ENCODE results near the gene SNRPA.
"Not testable (repeated sequence)": the region's sequence is repeated elsewhere in the genome, so short reads cannot be mapped to it uniquely, and the experiment has no call there.

SNRPA gene

DNA sequence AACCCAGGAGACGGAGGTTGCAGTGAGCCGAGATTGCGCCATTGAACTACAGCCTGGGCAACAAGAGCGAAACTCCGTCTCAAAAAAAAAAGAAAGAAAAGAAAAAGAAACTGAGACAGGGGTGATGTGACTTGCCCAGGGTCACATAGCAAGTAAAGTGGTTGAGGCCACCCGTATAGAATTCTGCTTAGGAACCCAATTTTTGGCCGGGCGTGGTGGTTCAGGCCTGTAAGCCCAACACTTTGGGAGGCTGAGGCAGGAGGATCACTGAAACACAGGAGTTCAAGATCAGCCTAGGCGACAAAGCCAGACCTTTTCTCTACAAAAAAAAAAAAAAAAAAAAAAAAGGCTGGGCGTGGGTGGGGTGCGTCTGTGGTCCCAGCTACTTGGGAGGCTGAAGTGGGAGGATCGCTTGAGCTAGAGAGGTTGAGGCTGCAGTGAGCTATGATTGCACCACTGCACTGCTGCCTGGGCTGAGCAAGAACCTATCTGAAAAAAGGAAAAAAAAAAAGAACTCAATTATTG lies 1.3 kb downstream of the SNRPA start:
- peak overlapping the region; percentile 96 for H3K27ac Mint-ChIP-seq
- H3K9me3 Mint-ChIP-seq: no peaks in the 10 kb centered on the region
- H3K4me1 Mint-ChIP-seq: peaks cover 66% of the 10 kb centered on the region
- no peak for ATAC-seq
- H3K27me3 Mint-ChIP-seq: no peaks in the 10 kb centered on the region
- peaks cover 48% of the 10 kb centered on the region for H3K36me3 Mint-ChIP-seq
- H3K4me3 Mint-ChIP-seq: peak overlapping the region; percentile 92

- no peaks in the 10 kb centered on the region for H3K9me3 Mint-ChIP-seq
- H3K27ac Mint-ChIP-seq: peak overlapping the region; percentile 86
- no peak for ATAC-seq
- H3K4me3 Mint-ChIP-seq: peak overlapping the region; percentile 80
- no peaks in the 10 kb centered on the region for H3K27me3 Mint-ChIP-seq
- peaks cover 61% of the 10 kb centered on the region for H3K36me3 Mint-ChIP-seq
- peaks cover 46% of the 10 kb centered on the region for H3K4me1 Mint-ChIP-seq
Measured at GRCh38 chr19:40754611-40755247, 3.7 kb downstream of the SNRPA start.

DNA sequence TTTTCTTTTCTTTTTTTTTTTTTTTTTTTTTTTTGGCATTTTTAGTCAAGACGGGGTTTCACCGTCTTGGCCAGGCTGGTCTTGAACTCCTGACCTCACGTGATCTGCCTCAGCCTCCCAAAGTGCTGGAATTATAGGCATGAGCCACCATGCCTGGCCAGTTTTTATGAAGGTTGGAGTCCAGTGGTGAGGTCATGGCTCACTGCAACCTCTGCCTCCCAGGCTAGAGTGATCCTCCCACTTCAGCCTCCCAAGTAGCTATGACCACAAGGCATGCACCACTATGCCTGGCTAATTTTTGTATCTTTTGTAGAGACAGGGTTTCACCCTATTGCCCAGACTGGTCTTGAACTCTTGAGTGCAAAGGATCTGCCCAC lies 4.2 kb downstream of the SNRPA start:
- no peak for ATAC-seq
- H3K36me3 Mint-ChIP-seq: peaks cover 66% of the 10 kb centered on the region
- peaks cover 42% of the 10 kb centered on the region for H3K4me1 Mint-ChIP-seq
- H3K9me3 Mint-ChIP-seq: no peaks in the 10 kb centered on the region
- no peaks in the 10 kb centered on the region for H3K27me3 Mint-ChIP-seq
- H3K27ac Mint-ChIP-seq: peak overlapping the region; percentile 86
- peak overlapping the region; percentile 80 for H3K4me3 Mint-ChIP-seq

DNA sequence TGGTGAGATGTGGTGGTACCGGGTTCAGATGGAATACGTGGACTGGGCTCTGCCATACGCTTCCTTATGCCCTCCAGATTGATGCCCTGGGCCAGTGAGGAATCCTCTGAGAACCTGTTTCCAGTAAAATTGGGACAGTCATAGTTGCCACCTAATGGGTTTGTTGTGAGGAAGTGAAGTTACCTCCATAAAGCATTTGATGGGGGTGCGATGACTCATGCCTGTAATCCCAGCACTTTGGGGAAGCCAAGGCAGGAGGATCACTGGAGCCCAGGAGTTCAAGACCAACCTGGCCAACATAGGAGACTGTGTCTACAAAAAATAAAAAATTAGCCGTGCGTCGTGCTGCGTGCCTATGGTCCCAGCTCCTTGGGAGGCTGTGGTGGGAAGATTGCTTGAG lies 4.8 kb downstream of the SNRPA start:
- Mint-ChIP-seq H3K27me3 (no peaks in the 10 kb centered on the region), H3K4me1 (peaks cover 43% of the 10 kb centered on the region), H3K27ac (peak overlapping the region; percentile 86), H3K4me3 (peak overlapping the region; percentile 80), H3K9me3 (no peaks in the 10 kb centered on the region), H3K36me3 (peaks cover 72% of the 10 kb centered on the region)
- no peak for ATAC-seq

GRCh38 chr19:40756502-40757110 lies 5.6 kb downstream of the SNRPA start:
- no peaks in the 10 kb centered on the region for H3K9me3 Mint-ChIP-seq
- peak overlapping the region; percentile 35 for H3K4me3 Mint-ChIP-seq
- H3K36me3 Mint-ChIP-seq: peaks cover 73% of the 10 kb centered on the region
- H3K27ac Mint-ChIP-seq: peak overlapping the region; percentile 86
- no peaks in the 10 kb centered on the region for H3K27me3 Mint-ChIP-seq
- ATAC-seq: no peak
- H3K4me1 Mint-ChIP-seq: peaks cover 48% of the 10 kb centered on the region

DNA sequence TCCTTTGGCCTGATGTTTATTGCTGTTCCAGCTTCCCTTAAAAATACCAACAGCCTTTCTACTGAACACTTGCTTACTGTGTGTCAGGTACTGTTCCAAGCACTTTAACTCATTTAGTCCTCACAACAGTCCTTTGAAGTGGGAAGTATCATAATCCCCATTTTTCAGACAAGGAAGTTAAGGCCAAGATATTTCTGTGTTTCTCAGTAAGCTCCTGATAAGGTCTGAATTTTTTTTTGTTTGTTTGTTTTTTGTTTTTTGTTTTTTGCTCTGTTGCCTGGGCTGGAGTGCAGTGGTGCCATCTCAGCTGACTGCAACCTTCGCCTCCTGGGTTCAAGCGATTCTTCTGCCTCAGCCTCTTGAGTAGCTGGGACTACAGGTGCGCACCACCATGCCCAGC lies 7.5 kb downstream of the SNRPA start:
- H3K9me3 Mint-ChIP-seq: no peaks in the 10 kb centered on the region
- no peaks in the 10 kb centered on the region for H3K27me3 Mint-ChIP-seq
- peaks cover 80% of the 10 kb centered on the region for H3K36me3 Mint-ChIP-seq
- H3K4me1 Mint-ChIP-seq: peaks cover 44% of the 10 kb centered on the region
- H3K27ac Mint-ChIP-seq: no peak overlapping the region
- H3K4me3 Mint-ChIP-seq: no peak overlapping the region
- no peak for ATAC-seq

GRCh38 chr19:40759352-40759751 lies 8.3 kb downstream of the SNRPA start:
- Mint-ChIP-seq H3K4me1 (peaks cover 45% of the 10 kb centered on the region), H3K27ac (no peak overlapping the region), H3K36me3 (peaks cover 85% of the 10 kb centered on the region), H3K4me3 (no peak overlapping the region), H3K9me3 (no peaks in the 10 kb centered on the region), H3K27me3 (no peaks in the 10 kb centered on the region)
- ATAC-seq: no peak

DNA sequence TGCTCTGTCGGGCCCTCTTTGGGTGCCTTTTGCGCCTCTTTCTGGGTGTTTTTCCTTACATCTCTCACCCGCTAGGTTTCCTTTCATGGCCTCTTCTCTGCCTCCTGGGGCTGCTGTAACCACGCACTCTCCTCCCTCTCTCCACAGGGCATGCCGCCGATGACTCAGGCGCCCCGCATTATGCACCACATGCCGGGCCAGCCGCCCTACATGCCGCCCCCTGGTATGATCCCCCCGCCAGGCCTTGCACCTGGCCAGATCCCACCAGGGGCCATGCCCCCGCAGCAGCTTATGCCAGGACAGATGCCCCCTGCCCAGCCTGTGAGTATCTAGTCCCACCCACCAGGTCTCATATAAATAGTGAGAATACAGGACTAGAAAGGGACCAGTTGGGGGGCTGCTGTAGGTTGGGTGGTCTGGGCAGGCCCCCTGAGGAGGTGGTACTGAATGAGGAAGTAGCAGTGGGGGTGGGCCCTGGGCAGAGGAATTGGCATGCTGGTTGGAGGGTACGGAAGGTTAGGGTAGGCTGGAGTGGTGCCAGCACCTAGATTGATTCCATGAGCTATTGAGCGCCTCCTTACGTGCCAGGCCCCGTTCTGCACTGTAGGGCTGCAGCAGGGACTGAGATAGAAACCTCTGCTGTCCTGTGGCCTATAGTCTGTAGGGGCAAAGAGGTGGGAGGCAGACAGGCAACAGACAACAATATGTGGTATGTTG lies 11.9 kb downstream of the SNRPA start:
- H3K4me1 Mint-ChIP-seq: peaks cover 23% of the 10 kb centered on the region
- H3K36me3 Mint-ChIP-seq: peaks cover 78% of the 10 kb centered on the region
- H3K27ac Mint-ChIP-seq: peak overlapping the region; percentile 23
- H3K4me3 Mint-ChIP-seq: no peak overlapping the region
- H3K9me3 Mint-ChIP-seq: no peaks in the 10 kb centered on the region
- ATAC-seq: no peak
- H3K27me3 Mint-ChIP-seq: no peaks in the 10 kb centered on the region

DNA sequence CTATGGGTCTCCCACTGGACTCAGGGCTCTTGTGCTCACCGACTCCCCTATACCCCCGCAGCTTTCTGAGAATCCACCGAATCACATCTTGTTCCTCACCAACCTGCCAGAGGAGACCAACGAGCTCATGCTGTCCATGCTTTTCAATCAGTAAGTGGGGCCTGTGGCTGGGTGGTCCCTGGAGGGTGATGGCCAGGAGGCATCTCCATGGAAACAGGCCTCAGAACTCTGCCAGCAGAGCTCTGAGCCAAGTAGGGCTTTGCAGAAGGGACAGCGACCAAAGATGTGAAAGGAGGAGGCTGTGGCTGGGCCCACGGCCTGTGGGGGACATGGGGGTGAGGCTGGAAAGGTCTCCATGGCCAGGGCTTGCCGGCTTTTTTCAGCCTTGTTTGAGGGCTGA lies 12.5 kb downstream of the SNRPA start:
- Mint-ChIP-seq H3K4me1 (peaks cover 23% of the 10 kb centered on the region), H3K9me3 (no peaks in the 10 kb centered on the region), H3K36me3 (peaks cover 73% of the 10 kb centered on the region), H3K4me3 (no peak overlapping the region), H3K27me3 (no peaks in the 10 kb centered on the region), H3K27ac (no peak overlapping the region)
- ATAC-seq: no peak

DNA sequence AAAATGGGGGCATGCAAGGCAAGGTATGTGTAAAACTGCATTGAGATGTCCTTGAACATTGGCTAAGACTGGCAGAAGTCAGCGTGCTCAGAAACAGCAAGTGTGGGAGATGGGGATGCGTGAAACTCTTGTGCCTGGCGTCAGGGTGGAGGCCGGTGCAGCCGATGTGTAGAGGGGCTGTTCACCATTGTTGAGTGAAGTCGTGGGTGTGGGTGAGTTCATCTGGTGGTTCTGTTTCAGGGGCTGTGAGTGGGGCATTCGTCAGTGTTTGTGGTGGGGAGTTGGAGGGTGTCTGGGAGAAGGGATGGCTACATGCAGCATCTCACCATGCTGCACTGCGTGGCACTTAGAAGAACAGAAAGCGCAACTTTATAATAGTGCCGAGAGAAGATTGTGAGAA lies 13.0 kb downstream of the SNRPA start:
- Mint-ChIP-seq H3K4me1 (peaks cover 23% of the 10 kb centered on the region), H3K36me3 (peaks cover 75% of the 10 kb centered on the region), H3K4me3 (no peak overlapping the region), H3K27ac (no peak overlapping the region), H3K27me3 (no peaks in the 10 kb centered on the region), H3K9me3 (no peaks in the 10 kb centered on the region)
- no peak for ATAC-seq

DNA sequence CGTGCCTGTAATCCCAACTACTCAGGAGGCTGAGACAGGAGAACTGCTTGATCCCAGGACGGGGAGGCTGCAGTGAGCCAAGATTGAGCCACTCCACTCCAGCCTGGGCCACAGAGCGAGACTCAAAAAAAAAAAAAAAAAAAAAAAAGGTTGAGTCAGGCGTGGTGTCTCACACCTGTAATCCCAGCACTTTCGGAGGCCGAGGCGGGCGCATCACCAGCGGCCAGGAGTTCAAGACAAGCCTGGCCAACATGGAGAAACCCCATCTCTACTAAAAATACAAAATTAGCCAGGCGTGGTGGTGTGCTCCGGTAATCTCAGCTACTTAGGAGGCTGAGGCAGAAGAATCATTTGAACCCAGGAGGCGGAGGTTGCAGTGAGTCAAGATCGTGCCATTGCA lies 15.4 kb downstream of the SNRPA start:
- peaks cover 22% of the 10 kb centered on the region for H3K4me1 Mint-ChIP-seq
- peaks cover 74% of the 10 kb centered on the region for H3K36me3 Mint-ChIP-seq
- H3K9me3 Mint-ChIP-seq, H3K4me3 Mint-ChIP-seq, H3K27me3 Mint-ChIP-seq, H3K27ac Mint-ChIP-seq, ATAC-seq: not testable (repeated sequence)

GRCh38 chr19:40768869-40769268 lies 17.9 kb downstream of the SNRPA start:
- H3K27ac Mint-ChIP-seq: peak overlapping the region; percentile 32
- no peaks in the 10 kb centered on the region for H3K27me3 Mint-ChIP-seq
- peaks cover 13% of the 10 kb centered on the region for H3K4me1 Mint-ChIP-seq
- H3K9me3 Mint-ChIP-seq: peaks cover 10% of the 10 kb centered on the region
- ATAC-seq: no peak
- no peak overlapping the region for H3K4me3 Mint-ChIP-seq
- peaks cover 59% of the 10 kb centered on the region for H3K36me3 Mint-ChIP-seq

DNA sequence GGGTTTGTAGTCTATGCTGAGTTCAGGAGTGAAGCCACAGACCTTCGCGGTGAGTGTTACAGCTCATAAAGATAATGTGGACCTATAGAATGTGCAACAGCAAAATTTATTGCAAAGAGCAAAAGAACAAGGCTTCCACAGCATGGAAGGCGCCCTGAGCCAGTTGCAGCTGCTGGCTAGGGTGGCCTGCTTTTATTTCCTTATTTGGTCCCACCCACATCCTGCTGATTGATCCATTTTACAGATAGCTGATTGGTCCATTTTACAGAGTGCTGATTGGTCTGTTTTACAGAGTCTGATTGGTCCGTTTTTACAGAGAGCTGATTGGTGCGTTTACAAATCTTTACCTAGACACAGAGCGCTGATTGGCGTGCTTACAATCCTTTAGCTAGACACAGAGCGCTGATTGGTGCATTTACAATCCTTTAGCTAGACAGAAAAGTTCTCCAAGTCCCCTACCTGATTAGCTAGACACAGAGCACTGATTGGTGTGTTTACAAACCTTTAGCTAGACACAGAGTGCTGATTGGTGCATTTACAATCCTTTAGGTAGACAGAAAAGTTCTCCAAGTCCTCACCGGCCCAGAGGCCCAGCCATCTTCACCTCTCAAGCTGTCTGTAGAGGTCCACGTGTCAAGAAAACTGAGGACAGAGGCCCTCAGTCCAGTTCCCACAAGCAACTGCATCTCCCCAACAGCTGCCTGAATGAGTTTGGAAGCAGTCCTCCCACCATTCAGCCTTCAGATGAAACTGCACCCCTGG lies 20.3 kb downstream of the SNRPA start:
- not testable (repeated sequence) for H3K27ac Mint-ChIP-seq, H3K4me3 Mint-ChIP-seq, ATAC-seq, H3K27me3 Mint-ChIP-seq
- Mint-ChIP-seq H3K4me1 (peaks cover 23% of the 10 kb centered on the region), H3K36me3 (peaks cover 38% of the 10 kb centered on the region), H3K9me3 (peaks cover 10% of the 10 kb centered on the region)

GRCh38 chr19:40774916-40775631 lies 24.1 kb downstream of the SNRPA start, which contains the start of gene MIA:
Gene MIA, plus strand, starts transcription at chr19:40775521. Its CDS starts 22 bp downstream, at chr19:40775543.
- Mint-ChIP-seq H3K4me1 (peaks cover 42% of the 10 kb centered on the region), H3K36me3 (peaks cover 23% of the 10 kb centered on the region), H3K27ac (peak within 1 kb of the TSS; percentile 30), H3K4me3 (no peak within 1 kb of the TSS), H3K27me3 (no peaks in the 10 kb centered on the region), H3K9me3 (peaks cover 10% of the 10 kb centered on the region)
- no peak for ATAC-seq
